GM12875 (cell line): Measurements from ENCODE around the gene RPUSD4.

Source experiments
- H3K4me3 ChIP-seq: one replicate; pipeline ENCODE4 v1.5.1; 2011; ENCODE audit warnings: low read depth, low read length, control low read depth
- TF ChIP-seq, protein P1 (sequence below): IDR thresholded peaks from 2 replicates; pipeline ENCODE4 v1.5.1; 2011; ENCODE audit warnings: low read depth, mild to moderate bottlenecking, control low read depth, inconsistent platforms, low read length, moderate library complexity, borderline replicate concordance; ENCODE audit not compliant: insufficient read depth

RPUSD4 gene

DNA sequence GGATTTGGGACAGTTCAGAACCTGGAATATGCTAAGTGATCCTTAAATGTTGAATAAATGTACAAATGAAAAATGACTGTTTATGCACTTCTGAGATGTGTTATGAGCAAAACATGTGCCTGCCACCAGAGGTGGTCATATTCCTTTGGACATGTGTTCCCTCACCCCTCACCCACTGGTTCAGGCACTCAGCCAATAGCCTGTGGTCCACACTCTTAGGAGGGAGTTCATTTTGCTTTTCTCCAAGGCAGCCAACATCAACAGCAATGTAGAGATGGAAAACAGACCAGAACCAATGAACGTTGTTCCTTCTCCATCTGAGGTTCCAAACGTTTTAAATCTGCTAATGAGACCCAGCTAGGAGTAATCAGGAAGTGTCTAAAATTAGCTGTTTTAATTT lies 44.0 kb downstream of the RPUSD4 start:
- no peak overlapping the region for H3K4me3 ChIP-seq
- TF ChIP-seq, protein P1, sequence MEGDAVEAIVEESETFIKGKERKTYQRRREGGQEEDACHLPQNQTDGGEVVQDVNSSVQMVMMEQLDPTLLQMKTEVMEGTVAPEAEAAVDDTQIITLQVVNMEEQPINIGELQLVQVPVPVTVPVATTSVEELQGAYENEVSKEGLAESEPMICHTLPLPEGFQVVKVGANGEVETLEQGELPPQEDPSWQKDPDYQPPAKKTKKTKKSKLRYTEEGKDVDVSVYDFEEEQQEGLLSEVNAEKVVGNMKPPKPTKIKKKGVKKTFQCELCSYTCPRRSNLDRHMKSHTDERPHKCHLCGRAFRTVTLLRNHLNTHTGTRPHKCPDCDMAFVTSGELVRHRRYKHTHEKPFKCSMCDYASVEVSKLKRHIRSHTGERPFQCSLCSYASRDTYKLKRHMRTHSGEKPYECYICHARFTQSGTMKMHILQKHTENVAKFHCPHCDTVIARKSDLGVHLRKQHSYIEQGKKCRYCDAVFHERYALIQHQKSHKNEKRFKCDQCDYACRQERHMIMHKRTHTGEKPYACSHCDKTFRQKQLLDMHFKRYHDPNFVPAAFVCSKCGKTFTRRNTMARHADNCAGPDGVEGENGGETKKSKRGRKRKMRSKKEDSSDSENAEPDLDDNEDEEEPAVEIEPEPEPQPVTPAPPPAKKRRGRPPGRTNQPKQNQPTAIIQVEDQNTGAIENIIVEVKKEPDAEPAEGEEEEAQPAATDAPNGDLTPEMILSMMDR = no peak

DNA sequence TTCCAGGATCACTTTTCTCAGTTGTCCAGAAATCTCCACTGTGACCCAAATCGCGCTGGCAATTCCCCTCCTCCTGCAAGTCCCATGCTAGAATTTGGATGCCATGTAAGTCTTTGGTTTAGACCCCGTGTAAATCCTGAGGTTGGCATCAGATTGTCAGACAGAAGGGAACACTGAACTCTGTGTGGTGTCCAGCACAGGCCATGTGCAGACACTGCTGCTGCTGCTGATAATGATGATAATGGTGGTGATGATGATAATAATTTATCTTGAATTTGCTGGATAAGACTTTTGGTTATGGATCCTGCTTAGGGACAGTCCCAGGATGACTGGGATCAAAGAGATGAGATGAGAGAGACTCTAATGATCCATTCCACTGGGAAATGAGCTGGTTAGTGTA lies 45.0 kb downstream of the RPUSD4 start:
- TF ChIP-seq, protein P1 = no peak
- H3K4me3 ChIP-seq = no peak overlapping the region

DNA sequence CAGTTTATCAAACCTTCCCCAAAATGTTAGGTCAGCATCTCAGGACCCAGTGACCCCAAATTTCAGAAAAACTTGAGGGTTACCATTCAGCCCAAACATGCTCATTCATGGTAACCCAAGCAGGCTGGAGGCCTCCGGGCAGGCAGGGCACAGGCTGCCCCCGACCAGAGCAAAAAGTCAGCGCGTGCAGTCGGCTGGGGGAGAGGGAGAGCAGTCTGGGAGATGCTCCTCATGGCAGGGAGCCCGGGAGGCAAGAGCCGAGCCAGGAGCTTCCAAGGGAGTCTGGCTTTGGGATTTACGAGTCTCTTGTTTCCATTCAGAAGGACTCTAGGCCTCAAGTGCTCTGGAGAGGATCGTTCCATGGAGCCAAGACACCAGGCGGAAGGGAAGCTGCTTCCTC lies 45.7 kb downstream of the RPUSD4 start:
- H3K4me3 ChIP-seq = no peak overlapping the region
- TF ChIP-seq, protein P1 = no peak

DNA sequence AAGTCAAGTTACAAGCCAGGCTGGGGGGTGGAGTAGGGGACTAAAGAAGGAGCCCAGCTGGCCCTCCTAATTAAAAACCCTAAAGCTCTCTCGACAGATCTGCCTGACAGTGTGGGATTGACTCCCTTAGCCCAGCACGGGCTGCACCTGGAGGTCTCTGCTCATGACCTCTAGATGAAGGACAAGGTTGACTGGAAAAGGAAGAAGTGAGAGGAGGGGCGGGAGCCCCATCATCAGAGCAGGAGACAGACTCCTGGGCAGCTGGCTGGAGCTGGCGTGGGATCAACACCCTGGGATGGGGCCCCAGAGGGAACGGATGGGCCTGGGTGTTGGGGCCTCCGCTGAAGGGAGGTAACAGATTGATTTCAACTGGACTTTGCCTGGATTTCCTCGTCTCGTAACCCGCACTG lies 46.1 kb downstream of the RPUSD4 start:
- H3K4me3 ChIP-seq = no peak overlapping the region
- TF ChIP-seq, protein P1 = no peak

DNA sequence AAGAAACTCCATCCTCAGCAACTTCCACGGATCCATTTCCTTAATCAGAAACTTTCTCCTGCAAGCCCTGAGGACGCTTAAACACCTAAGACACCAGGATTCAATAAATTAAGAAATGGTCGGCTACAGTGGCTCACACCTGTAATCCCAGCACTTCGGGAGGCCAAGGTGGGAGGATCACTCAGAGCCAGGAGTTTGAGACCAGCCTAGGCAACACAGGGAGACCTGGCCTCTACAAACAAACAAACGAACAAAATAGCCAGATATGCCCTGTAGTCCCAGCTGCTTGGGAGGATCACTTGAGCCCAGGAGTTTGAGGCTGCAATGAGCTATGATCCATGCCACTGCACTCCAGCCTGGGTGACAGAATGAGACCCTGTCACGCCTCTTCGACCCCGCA lies 46.7 kb downstream of the RPUSD4 start:
- H3K4me3 ChIP-seq = no peak overlapping the region
- TF ChIP-seq, protein P1 = no peak

DNA sequence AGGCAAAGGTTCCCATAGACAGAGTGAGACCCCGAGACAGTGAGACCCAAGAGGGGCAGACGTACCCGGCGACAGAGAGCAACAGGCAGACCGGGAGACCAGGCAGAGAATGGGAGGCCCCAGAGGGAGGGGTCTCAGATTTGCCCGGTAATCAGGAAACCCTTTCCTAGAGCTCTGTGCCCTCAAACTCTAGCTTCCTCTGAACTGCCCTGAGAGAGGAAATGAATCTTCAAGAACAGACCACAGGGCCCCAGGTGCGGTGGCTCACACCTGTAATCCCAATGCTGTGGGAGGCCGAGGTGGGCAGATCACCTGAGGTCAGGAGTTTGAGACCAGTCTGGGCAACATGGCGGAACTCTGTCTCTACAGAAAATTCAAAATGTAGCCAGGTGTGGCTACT lies 47.7 kb downstream of the RPUSD4 start:
- H3K4me3 ChIP-seq = no peak overlapping the region
- TF ChIP-seq, protein P1 = no peak

DNA sequence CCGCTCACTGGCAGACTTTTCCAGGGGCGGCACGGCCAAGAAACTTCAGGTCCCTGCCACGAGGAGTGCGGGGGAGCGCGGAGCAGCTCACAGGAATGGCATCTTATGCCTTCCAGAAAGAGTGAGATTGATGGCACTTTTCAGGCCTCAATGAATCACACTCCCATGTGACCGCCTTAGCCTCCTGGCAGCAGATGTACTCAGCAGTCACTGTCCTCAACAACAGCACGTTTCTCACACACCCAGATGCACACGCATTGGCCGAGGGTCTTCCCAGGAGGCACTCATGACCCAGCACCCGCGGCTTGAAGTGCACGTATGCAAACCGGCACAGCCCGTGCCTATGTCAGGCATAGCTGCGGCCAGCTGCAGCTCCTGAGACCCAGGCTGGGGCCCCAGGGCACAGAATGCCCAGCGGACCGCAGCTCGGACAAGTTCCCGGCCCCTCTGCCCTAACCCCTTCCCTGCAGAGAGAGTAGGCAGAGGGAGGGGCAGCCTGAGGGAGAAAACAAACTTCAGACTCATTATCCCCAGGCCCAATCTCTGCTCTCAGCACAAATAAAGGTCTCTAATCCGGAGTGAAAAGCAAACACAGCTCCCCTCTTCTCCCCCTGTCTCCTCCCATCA lies 48.3 kb downstream of the RPUSD4 start:
- TF ChIP-seq, protein P1 = no peak
- H3K4me3 ChIP-seq = no peak overlapping the region
